Globus pallidus (tissue), 1 donor: Measurements from ENCODE around the gene PRKACA.
"Not testable (repeated sequence)": the region's sequence is repeated elsewhere in the genome, so short reads cannot be mapped to it uniquely, and the experiment has no call there.

Source experiments
- DNase-seq: peaks from one replicate; pipeline ENCODE4 v3.0.0-alpha.2; 2015; ENCODE audit warnings: low spot score

The PRKACA gene

DNA sequence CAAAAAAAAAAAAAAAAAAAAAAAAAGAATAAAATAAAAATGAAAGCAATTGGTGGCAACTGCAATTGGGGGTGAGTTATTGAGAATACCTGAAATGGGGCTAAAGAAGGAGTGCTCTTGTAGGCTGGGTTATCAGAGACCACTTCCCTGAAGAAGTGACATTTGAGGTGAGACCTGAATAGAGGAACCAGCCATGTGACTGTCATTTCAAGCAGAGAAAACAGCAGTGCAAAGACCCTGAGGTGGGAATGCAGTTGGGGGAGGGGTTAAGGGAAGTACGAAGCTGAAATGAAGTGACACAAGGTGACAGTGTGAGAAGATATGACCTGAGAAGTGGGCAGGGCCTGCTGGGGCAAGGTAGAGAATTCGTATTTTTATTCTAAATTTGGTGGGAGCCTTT is 51.4 kb downstream of the PRKACA start:
- no peak for DNase-seq

DNA sequence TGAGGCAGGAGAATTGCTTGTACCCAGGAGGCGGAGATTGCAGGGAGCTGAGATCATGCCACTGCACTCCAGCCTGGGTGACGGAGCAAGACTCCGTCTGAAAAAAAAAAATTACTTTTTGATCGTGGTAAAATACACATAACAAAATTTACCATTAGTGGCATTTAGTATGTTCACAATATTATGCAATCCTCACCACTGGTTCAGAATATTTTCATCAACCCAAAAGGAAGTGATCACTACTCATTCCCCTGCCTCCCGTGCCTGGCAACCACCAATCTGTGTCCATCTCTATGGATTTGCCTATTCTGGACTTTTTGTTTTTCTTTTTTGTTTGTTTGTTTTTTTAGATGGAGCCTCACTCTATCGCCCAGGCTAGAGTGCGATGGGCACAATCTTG is 54.5 kb downstream of the PRKACA start:
- DNase-seq, result no peak

DNA sequence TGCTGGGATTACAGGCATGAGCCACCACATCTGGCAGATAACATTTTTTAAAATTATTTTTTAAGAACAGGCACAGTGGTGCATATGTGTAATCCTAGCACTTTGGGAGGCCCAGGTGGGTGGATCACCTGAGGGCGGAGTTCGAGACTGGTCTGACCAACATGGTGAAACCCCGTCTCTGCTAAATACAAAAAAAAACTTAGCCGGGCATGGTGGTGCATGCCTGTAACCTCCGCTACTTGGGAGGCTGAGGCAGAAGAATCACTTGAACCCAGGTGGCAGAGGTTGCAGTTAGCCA is 55.1 kb downstream of the PRKACA start:
- no peak for DNase-seq

DNA sequence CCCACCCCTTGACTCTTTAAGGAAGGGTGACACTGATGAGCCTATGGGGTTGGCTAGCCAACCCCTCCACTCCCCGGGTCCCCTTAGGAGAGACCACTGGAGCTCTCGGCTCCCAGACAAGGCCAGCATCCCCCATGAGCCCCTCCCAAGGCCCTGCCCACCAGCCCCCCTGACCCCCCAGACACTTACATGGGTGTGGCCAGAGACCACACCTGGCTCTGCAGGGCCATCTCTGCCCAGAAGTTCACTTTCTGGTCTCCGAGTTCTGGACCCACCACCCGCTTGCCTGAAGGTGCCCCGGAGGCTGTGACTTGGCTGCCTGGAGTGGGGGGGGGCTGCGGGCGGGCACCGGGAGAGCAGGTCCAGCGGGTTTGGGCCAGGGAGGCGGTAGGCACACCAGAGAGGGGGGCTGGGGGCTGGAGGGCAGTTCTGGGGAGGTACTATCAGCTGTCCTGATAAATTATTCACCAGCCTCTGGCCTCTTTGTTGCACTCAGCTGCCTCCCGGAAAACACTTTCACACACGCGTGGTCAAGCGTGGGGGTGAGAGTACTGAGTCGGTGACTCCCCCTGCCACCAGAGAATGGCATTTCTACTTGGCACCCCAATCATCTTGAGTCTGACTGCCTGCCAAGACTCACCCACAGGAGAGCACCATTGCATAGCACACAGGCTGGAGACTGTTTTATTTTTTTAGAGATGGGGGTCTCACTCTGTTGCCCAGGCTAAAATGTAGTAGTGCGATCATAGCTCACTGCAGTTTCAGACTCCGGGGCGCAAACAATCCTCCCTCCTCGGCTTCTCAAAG is 55.6 kb downstream of the PRKACA start, which contains the start of gene PALM3:
Gene PALM3, minus strand, starts transcription at position 326 of the 807 bp plus-strand sequence. Its CDS starts 96 bp downstream, at position 230.
- DNase-seq, result no peak

DNA sequence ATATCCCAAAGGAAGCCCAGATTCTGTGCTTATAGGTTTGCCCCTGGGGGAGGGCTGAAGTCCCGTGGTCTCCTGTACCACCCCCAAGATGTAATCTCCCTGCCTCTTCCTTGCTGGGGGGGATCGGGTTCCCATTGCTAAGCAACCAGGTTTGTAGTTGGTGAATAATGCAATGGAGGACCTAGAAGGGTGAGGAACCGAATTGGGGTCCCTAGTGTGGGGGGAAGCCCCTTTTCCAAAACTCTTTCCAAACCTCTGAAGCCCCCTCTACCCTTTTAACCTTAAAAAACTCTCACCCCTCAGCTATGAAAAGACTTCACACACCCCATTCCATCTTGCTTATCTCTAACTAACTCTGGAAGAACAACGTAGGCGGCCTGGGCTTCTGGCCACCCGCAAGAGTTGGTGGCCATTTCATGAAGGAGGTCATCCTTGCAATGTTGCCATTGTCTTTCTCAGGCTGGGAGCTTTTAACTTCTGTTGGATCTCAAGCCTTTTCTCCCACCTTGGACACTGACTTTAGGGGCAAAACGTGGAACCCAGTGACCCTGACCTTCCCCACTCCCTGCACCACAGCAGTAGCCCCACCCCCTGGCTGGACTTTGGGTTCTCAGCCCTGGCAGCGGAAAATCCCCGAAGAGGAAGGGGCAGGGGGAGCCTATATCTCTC is 56.3 kb downstream of the PRKACA start:
- no peak for DNase-seq

DNA sequence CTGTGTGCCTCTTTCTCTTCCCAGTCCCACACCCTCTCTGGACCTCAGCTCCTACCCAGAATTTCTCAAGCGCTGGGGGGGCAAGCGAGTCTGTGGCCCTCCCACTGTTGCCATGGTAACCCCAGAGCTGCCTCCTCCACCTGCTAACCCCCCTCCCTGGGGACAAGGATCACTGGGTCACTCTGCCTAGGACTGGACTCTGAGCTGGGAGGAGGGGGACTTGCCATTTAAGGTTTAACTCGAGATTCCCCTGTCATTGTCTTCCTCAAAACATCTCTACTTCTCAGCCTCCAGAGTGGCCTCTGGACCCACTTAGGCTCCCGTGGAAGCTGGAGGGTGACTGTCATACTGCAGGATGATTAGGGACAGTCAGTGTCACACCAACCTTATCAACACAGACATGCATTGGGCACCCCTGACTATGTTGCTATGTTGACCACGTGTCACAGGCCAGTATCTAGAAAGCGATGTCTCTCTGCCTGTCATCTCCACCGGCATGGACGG is 57.9 kb downstream of the PRKACA start:
- no peak for DNase-seq

DNA sequence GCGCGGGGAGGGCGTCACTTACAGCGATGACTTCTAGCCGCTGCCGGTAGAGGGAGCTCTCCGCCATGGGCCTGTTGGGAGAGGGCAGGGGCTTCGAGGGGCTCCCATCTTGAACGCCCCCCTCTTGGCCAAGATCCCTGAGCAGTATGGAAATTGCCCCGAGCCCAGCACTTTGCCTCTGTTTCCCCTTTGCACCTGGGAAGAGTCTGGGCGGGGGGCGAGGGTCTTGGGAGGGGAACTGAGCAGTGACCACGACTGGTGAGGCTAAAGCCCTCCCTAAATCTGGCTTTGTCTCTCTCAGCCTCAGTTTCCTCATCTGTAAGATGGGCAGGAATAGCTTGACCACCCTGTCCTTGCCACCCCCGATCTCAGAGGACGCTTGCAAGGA is 58.5 kb downstream of the PRKACA start:
- DNase-seq, result no peak

DNA sequence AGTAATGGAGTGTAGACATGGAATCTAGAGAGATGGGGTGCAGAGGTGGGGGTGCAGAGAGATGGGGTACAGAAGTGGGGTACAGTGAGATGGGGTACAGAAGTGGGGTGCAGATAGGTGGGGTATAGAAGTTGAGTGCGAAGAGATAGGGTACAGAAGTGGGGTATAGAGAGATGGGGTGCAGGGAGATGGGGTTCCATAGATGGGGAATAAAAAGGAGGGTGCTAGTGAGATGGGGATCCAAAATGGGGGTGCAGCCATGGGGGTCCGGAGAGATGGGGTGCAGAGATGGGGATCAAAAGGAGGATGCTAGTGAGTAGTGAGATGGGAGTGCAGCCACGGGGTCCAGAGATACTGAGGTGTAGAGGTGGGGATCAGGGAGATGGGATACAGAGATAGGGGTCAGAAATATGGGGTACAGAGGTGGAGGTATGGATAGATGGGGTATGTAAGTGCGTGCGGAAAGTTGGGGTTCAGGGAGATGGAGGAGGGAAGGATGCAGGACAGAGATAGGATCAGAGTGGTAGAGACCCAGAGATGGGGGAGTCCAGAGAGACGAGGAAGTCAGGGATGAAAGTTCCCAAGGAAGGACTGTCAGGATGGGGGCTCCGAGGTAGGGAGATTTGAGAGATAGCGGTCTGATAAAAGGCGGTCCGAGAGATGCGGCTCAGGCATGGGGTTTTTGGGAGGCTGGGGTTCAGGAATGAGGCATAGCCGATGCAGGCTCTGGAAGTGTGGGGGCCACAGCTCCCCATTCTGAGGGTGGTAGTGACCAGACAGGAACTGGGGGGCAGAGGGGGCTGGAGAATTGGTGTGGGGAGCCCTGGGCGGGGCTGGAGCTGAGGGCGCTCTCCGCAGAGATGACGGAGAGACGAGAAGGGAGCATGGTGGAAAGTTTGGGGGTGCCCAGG is 59.1 kb downstream of the PRKACA start:
- no peak for DNase-seq

DNA sequence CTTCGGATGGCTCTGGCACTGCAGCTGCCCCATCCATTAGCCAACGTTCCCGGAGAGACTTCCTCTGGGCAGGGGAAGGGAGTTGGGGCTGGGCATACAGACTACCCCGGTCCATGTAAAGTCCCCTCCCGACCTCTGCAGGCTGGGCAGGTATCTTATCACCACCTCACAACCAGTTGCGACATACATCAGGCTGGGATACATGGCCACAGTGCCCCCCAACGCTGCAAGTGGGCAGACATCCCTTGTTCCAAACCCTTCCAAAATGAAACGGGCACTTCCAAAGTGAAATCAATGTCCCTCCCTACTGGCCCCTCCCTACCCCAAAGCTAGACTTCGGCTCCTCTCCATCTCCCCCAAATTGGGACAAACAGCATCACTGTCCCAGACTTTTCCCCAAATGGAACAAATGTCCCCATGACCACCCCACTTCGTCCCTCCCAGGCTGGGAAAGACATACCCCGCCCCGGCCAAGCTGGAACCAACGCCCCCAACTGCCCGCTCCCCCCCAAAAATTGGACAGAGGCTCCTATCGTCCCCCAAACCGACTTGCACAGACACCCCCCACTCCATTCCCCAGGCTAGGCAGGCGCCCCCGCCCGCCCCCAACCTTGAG is 60.7 kb downstream of the PRKACA start:
- DNase-seq, result no peak

DNA sequence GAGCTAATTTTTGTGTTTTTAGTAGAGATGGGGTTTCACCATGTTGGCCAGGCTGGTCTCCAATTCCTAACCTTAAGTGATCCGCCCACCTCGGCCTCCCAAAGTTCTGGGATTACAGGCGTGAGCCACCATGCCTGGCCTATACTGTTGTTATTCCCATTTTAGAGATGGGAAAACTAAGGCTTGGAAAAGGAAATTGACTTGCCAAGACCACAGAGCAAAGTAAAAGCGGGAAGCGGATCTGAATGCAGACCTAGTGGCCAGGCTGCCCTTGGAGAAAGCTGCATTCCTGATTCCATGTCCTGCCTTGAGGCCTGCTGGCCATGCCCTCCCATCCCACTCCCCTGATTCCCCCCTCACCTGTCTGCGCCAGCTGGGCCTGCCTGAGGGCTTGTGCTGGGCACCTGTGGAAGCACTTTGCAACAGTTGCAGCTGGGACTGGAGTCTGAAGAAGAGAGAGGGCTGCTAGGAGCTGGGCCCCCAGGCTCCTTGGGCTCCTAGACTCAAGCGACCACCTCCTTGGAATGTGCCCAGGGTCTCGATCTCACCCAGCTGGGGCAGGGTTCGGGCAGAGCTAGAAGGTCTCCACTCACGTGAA is 61.4 kb downstream of the PRKACA start:
- no peak for DNase-seq

DNA sequence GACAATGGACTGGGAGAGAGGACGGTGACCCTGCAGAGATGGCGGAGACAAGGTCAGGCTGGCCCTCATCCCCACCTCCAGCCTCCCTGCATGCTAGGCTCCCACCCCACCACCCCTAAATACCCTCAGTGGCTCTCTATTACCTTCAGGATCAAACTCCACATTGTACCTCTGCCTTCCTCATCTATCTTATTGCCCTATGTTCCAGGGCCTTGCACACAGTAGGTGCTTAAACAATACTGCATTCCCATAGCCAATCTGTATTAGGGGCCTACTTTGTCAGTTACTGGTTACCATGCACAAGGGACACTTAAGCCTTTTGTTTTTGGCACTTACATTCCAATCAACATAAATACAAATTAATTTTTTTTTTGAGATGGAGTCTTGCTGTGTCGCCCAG is 62.2 kb downstream of the PRKACA start:
- no peak for DNase-seq

DNA sequence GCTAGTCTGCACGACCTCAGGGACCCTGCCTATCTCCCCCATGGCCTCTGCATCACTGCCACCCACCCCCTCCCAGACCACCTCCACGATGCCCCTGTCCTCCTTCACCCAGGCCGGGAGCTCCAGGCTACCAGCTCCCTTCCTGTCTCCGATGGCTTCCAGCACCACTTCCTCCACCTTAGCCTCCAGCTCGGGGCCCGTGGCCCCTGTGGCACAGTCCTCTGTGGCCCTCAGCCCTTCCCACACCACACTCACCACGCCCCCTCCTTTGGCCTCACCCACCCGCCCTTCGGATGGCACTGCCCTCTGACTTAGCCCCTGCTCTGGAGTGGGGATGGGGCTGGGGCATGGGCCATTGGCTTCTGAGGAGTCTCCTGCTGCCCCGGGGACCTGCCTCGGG is 62.8 kb downstream of the PRKACA start:
- no peak for DNase-seq

DNA sequence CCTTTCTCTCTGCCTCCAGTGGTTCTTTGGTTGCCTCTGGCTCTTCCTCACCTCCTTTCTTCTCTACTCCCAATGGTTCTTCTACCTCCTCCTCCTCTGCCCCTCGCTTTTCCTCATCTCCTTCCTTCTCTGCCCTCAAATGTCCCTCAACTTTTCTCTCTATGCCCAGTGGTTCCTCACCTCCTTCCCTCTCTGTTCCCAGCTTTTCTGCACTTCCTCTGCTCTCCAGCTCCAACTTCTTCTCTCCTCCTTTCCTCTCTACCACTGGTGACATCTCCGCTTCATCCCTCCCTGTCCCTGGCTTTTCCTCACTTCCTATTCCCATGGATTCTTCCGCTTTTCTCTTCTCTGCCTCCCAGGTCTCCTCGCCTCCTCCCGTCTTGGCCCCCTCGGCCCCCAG is 63.5 kb downstream of the PRKACA start:
- DNase-seq, result no peak

DNA sequence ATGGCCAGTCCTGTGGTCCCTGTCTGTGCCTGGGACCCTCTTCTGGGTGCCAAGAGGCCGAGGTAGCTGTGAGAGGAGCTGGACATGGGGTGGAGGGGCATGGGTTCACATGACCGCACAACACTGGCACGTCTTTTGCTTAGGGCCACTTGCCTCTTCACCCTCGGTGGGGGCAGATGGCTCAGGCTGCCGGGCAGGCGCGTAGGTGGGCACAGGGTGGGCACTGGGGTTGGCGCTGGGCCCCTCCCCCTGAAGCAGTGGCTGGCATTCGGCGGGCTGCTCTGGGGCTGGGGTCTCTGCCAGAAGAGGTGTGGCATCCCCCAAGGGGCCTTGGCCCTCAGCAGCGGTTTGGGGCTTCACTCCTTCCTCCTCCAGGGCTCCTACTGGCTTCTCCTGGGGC is 64.1 kb downstream of the PRKACA start:
- no peak for DNase-seq

DNA sequence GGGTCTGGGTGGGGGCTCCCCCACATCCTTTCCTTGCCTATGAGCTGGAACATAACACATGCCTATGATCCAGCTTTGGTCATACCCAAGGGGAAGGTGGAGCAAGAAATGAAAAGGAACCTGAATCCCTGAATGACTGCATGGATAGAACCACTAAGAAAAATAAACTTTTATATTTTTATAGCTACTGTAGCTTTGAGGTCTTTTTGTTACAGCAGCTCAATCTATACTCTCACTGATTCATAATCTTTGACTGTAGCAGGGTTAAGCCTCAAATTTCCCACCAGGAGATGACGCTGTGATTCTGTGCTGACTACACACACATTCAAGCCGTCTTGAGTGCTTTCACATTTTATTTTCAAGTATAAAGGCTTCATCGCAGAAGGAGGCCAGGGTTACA is 64.5 kb downstream of the PRKACA start:
- DNase-seq, result no peak

DNA sequence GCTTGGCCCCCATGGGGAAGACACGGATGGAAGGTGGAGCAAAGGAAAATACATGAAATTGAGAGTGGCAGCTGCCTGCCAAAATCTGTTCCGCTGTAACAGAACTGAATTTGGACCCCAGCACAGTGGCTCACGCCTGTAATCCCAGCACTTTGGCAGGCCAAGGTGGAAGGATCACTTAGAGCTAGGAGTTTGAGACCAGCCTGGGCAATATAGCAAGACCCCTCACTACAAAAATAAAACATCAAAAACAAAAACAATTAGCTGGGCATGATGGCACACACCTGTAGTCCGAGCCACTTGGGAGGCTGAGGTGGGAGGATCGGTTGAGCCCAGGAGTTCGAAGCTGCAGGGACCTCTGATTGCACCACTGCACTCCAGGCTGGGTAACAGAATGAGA is 65.1 kb downstream of the PRKACA start:
- no peak for DNase-seq

DNA sequence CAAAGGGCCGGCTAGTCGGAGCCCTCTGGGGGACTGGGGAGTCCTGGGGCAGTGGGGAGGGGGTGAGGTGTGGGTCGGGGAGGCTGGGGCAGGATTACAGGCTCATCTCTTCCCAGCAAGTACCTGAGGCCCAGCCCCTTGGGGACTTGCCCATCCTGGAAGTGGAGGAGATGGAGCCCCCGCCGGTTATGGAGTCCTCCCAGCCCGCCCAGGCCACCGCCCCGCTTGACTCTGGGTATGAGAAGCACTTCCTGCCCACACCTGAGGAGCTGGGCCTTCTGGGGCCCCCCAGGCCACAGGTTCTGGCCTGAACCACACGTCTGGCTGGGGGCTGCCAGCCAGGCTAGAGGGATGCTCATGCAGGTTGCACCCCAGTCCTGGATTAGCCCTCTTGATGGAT is 65.6 kb downstream of the PRKACA start:
- DNase-seq, result no peak

DNA sequence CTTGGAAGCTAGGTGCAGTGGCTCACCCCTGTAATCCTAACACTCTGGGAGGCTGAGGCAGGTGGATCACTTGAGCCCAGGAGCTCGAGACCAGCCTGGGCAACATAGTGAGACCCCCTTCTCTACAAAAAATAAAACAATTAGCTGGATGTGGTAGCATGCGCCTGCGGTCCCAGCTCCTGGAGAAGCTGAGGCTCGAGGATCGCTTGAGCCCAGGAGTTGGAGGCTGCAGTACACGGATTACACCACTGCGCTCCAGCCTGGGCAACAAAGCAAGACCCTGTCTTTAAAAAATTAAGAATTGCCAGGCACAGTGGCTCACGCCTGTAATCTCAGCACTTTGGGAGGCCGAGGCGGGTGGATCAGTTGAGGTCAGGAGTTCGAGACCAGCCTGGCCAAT is 66.6 kb downstream of the PRKACA start:
- DNase-seq, result not testable (repeated sequence)

DNA sequence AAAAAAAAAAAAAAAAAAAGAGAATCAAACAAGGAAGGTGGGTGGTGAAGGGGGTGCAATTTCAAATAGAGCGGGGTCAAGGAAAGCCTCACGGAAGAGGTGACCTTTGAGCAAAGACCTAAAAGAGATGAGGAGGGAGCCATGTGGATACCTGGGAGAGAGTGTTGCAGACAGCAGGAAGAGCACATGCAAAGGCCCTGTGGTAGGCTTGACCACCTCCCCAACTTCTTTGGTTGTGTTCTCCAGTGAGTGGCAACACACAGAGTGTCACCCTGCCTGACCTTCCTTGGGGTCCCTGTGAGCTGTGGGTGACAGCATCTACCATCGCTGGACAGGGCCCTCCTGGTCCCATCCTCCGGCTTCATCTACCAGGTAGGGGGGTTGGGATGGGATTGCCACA is 67.0 kb downstream of the PRKACA start:
- no peak for DNase-seq

DNA sequence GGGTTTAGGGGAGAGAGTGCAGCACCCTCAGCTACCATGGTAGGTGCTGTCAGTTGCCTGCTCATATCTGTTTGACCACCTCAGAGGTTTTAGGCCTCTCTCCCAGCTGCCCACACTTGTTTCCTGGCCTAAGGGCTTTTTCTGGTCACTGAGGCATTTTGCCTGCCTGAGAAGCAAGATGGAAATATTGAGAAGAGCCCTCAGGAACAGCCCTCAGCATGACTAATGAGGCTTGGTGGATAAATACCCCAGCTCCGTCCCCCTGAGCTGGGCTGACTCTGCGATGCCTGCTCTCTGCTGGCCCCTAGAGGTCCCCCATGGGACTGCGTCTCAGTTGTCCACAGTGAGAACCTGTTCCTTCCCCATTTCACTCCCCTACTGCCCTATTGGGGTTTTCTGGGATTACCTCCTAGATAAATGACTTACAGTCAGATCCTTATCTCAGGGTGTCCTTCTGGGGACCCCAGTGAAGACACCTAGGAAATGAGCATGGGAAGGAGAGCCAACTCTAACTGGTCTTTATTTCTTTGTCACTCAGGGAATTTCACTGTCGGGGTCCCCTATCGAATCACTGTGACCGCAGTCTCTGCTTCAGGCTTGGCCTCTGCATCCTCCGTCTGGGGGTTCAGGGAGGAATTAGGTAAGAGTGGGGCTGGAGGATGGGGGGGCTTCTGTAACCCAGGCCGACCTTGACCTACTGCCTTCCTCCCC is 69.0 kb downstream of the PRKACA start:
- DNase-seq, result no peak

DNA sequence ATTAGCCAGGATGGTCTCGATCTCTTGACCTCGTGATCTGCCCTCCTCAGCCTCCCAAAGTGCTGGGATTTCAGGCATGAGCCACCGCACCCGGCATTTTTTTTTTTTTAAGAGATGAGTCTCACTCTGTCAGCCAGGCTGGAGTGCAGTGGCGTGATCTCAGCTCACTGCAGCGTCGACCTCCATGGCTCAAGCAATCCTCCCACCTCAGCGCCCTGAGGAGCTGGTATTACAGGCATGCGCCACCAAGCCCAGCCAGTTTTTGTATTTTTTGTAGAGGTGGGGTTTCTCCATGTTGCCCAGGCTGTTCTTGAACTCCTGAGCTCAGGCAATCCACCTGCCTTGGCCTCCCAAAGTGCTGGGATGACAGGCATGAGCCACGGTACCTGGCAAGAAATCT is 69.7 kb downstream of the PRKACA start:
- DNase-seq, result not testable (repeated sequence)
